Endodermal cell (in vitro differentiated cells): ENCODE measurements around the gene TMPRSS2. TPM values are rescaled to one million over a fixed set of nuclear protein-coding genes. Genes with fewer than 3 reads are reported as not detected.

ENCODE experiments used
- DNase-seq: peaks from one replicate; pipeline ENCODE4 v3.0.0-alpha.2; 2017
- H3K27ac ChIP-seq: 2 replicates; pipeline ENCODE4 v1.5.1; 2013; ENCODE audit warnings: mild to moderate bottlenecking, low read depth, low read length, moderate library complexity
- H3K27me3 ChIP-seq: 2 replicates; pipeline ENCODE4 v1.6.1; 2013; ENCODE audit warnings: mild to moderate bottlenecking, low read length, moderate library complexity; ENCODE audit not compliant: insufficient read depth, control insufficient read depth, poor library complexity, severe bottlenecking
- H3K36me3 ChIP-seq: 2 replicates; pipeline ENCODE4 v1.7.0; 2013; ENCODE audit warnings: mild to moderate bottlenecking, low read length, moderate library complexity; ENCODE audit not compliant: control insufficient read depth, insufficient read depth
- H3K4me1 ChIP-seq: one replicate; pipeline ENCODE4 v1.7.0; 2013; ENCODE audit warnings: low read length; ENCODE audit not compliant: control insufficient read depth, insufficient read depth
- H3K4me3 ChIP-seq: 2 replicates; pipeline ENCODE4 v1.5.1; 2013; ENCODE audit warnings: mild to moderate bottlenecking, low read length, moderate library complexity
- H3K9ac ChIP-seq: 2 replicates; pipeline ENCODE4 v1.6.1; 2013; ENCODE audit warnings: mild to moderate bottlenecking, low read length, moderate library complexity; ENCODE audit not compliant: poor library complexity, severe bottlenecking; ENCODE audit errors: extremely low read depth
- H3K9me3 ChIP-seq: 2 replicates; pipeline ENCODE4 v1.6.1; 2013; ENCODE audit warnings: mild to moderate bottlenecking, low read length, moderate library complexity; ENCODE audit not compliant: control insufficient read depth
- H3K27ac Mint-ChIP-seq: 2 replicates; pipeline ENCODE4 v1.8.0; 2020; ENCODE audit warnings: mixed read lengths
- H3K27me3 Mint-ChIP-seq: 2 replicates; pipeline ENCODE4 v1.8.0; 2021; ENCODE audit warnings: mild to moderate bottlenecking, mixed read lengths; ENCODE audit not compliant: insufficient read depth
- H3K36me3 Mint-ChIP-seq: 2 replicates; pipeline ENCODE4 v1.8.0; 2020; ENCODE audit warnings: low read depth, mixed read lengths
- H3K4me1 Mint-ChIP-seq: 2 replicates; pipeline ENCODE4 v1.8.0; 2020; ENCODE audit warnings: mixed read lengths
- H3K4me3 Mint-ChIP-seq: 2 replicates; pipeline ENCODE4 v1.8.0; 2020; ENCODE audit warnings: mild to moderate bottlenecking, moderate library complexity, mixed read lengths
- H3K9me3 Mint-ChIP-seq: 2 replicates; pipeline ENCODE4 v1.8.0; 2020; ENCODE audit warnings: mild to moderate bottlenecking, mixed read lengths
- WGBS, 2 experiments: methylation state at CpG; one replicate each; pipeline versions ENCODE4 v1.1.5 to v1.1.7; 2013; ENCODE audit warnings: missing lambda C conversion rate in 2 of 2, mixed read lengths in 1 of 2; ENCODE audit not compliant: insufficient coverage in 1 of 2, insufficient read length in 1 of 2; 5-methylcytosine and 5-hydroxymethylcytosine counted together
- total RNA-seq, 2 donors: library from RNA; stranded (reverse); fragmentation: NEBNext Ultra II Directional in 1 of 2; extraction: Animal tissue kit (Norgen Biotek cat#: 25700) in 1 of 2; gene quantifications; 2 replicates in 1 of 2; 3 replicates in 1 of 2; pipeline ENCODE4 v1.2.1, GENCODE V29; 2021
- TF ChIP-seq, protein P1 (sequence below): fragments of 200-600 bp; sonication (generic); conservative IDR thresholded peaks from 2 replicates; pipeline ENCODE4 v1.5.0; 2021; ENCODE audit warnings: antibody characterized with exemption, mild to moderate bottlenecking

TMPRSS2 gene
- total RNA-seq, 2 donors from 2014 or later, result 17.6 to 19.2 TPM

DNA sequence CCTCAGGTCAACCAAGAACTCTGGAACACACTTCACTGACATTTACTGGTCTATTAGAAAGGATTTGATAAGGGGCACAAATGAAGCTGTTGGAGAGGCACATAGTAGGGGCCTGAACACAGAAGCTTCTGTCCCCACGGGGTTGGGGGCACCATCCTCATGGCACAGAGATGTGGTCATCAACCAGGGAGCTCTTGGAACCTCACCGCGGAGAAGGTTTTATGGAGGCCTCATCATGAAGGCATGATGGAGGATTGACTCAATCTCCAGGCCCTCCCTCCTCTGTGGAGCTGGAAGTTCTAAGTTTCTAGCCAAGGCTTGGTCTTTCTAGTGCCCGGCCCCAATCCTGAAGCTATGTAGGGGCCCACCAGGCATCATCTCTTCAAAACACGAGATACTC lies 58.3 kb downstream of the TMPRSS2 start:
- H3K4me3 ChIP-seq, result no peak overlapping the region
- Mint-ChIP-seq H3K4me3 (no peak overlapping the region), H3K27me3 (no peaks in the 10 kb centered on the region), H3K36me3 (no peaks in the 10 kb centered on the region), H3K9me3 (no peaks in the 10 kb centered on the region), H3K27ac (no peak overlapping the region), H3K4me1 (peaks cover 4% of the 10 kb centered on the region)
- H3K36me3 ChIP-seq, result no peaks in the 10 kb centered on the region
- TF ChIP-seq, protein P1, sequence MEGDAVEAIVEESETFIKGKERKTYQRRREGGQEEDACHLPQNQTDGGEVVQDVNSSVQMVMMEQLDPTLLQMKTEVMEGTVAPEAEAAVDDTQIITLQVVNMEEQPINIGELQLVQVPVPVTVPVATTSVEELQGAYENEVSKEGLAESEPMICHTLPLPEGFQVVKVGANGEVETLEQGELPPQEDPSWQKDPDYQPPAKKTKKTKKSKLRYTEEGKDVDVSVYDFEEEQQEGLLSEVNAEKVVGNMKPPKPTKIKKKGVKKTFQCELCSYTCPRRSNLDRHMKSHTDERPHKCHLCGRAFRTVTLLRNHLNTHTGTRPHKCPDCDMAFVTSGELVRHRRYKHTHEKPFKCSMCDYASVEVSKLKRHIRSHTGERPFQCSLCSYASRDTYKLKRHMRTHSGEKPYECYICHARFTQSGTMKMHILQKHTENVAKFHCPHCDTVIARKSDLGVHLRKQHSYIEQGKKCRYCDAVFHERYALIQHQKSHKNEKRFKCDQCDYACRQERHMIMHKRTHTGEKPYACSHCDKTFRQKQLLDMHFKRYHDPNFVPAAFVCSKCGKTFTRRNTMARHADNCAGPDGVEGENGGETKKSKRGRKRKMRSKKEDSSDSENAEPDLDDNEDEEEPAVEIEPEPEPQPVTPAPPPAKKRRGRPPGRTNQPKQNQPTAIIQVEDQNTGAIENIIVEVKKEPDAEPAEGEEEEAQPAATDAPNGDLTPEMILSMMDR, result no peak
- no peaks in the 10 kb centered on the region for H3K27me3 ChIP-seq
- H3K4me1 ChIP-seq, result no peaks in the 10 kb centered on the region
- no peak overlapping the region for H3K27ac ChIP-seq
- H3K9me3 ChIP-seq, result no peaks in the 10 kb centered on the region
- WGBS, 2 experiments, result 67 to 76% methylated on average over 3 to 5 of the region's 5 CpGs
- H3K9ac ChIP-seq, result no peak overlapping the region
- DNase-seq, result no peak

DNA sequence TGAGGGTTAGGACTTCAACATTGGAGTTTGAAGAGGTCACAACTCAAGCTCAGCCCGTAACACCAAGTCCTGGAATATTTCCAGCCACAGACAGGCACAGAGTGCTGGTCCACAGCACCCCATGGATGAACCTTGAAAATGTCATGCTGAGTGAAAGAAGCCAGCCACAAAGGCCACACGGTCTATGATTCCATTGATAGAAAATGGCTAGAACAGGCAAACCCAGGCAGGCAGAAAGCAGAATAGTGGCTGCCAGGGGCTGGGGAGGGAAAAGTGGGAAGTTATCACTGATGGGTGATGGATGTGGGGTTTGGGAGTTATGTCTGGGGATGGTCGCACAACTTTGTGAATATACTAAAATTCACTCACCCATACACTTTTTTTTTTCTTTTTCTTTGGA lies 60.6 kb downstream of the TMPRSS2 start:
- Histone ChIP-seq H3K9ac (no peak overlapping the region), H3K9me3 (no peaks in the 10 kb centered on the region), H3K4me3 (no peak overlapping the region), H3K4me1 (no peaks in the 10 kb centered on the region), H3K27ac (no peak overlapping the region), H3K36me3 (no peaks in the 10 kb centered on the region), H3K27me3 (no peaks in the 10 kb centered on the region)
- Mint-ChIP-seq H3K9me3 (no peaks in the 10 kb centered on the region), H3K27ac (no peak overlapping the region), H3K4me3 (no peak overlapping the region), H3K36me3 (no peaks in the 10 kb centered on the region), H3K4me1 (no peaks in the 10 kb centered on the region), H3K27me3 (no peaks in the 10 kb centered on the region)
- TF ChIP-seq, protein P1, result no peak
- WGBS, 2 experiments, result 90 to 100% methylated on average over 1 to 3 of the region's 3 CpGs
- DNase-seq, result no peak

DNA sequence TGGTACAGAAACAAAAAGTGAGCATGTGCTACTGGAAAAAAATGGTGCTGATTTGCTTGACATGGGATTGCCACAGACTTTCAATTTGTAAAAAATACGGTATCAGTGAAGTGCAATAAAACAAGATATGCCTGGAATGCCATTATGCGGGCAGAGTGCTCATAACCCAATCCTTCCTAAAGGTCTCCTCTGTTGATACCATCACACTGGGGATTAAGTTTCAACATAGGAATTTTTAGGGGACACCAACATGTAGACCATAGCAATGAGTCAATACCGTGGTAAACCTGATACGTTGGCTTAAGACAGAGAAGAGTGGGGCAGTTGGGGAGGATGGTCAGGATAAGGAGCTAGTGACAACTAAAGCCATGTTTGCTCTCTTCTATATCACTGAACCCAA lies 61.4 kb downstream of the TMPRSS2 start:
- no peak overlapping the region for H3K27ac Mint-ChIP-seq
- no peaks in the 10 kb centered on the region for H3K4me1 ChIP-seq
- H3K9me3 Mint-ChIP-seq, result no peaks in the 10 kb centered on the region
- no peaks in the 10 kb centered on the region for H3K36me3 Mint-ChIP-seq
- no peak overlapping the region for H3K4me3 ChIP-seq
- H3K27ac ChIP-seq, result no peak overlapping the region
- H3K9ac ChIP-seq, result no peak overlapping the region
- H3K9me3 ChIP-seq, result no peaks in the 10 kb centered on the region
- TF ChIP-seq, protein P1, result no peak
- no peaks in the 10 kb centered on the region for H3K27me3 Mint-ChIP-seq
- H3K4me1 Mint-ChIP-seq, result no peaks in the 10 kb centered on the region
- no peaks in the 10 kb centered on the region for H3K36me3 ChIP-seq
- DNase-seq, result no peak
- no peaks in the 10 kb centered on the region for H3K27me3 ChIP-seq
- H3K4me3 Mint-ChIP-seq, result no peak overlapping the region
- 90 to 97% methylated on average over 4 of the region's 4 CpGs for WGBS, 2 experiments
